Measurements from ENCODE around the gene IFNL4.

GRCh38 chr19:39199025-39199424 lies 49.6 kb downstream of the IFNL4 start:
- TF ChIP-seq GABPB1 (CRISPR knock-in tag; IDR thresholded peaks at IDR 0.05) (no peak), ZNF785 (CRISPR knock-in tag; IDR thresholded peaks at IDR 0.05) (no peak), NUFIP1 (IDR thresholded peaks at IDR 0.05; ENCODE audit: partially characterized antibody) (no peak), GATAD2B (IDR thresholded peaks at IDR 0.05; ENCODE audit: borderline replicate concordance) (no peak), NELFE (IDR thresholded peaks at IDR 0.05; ENCODE audit: insufficient read depth, insufficient read length) (no peak), ZBTB33 (CRISPR knock-in tag; IDR thresholded peaks at IDR 0.05) (no peak), CAMTA2 (CRISPR knock-in tag; conservative IDR thresholded peaks at IDR 0.05) (no peak), MYNN (IDR thresholded peaks at IDR 0.05) (no peak), MYNN (CRISPR knock-in tag; IDR thresholded peaks at IDR 0.05) (no peak), TFE3 (CRISPR knock-in tag; IDR thresholded peaks at IDR 0.05) (no peak), ZNF384 (IDR thresholded peaks at IDR 0.05; ENCODE audit: low read depth, low read length) (no peak), CHAMP1 (IDR thresholded peaks at IDR 0.05) (no peak), POLR2AphosphoS5 (IDR thresholded peaks at IDR 0.05; ENCODE audit: control insufficient read depth, insufficient read depth, low read depth, low read length) (no peak)

All from K562 (cell line).